Muscle of leg (tissue), 11 donors: ENCODE results near the gene TRIM47. TPM values are rescaled to one million over a fixed set of nuclear protein-coding genes. Genes with fewer than 3 reads are reported as not detected.

ENCODE experiments used
- DNase-seq: peaks from one replicate; pipeline ENCODE4 v3.0.0; 2013
- H3K27ac ChIP-seq: one replicate; pipeline ENCODE4 v1.5.1; 2013; ENCODE audit warnings: mild to moderate bottlenecking, low read length, control low read depth
- H3K27me3 ChIP-seq: one replicate; pipeline ENCODE4 v1.6.1; 2013; ENCODE audit warnings: low read length; ENCODE audit not compliant: control insufficient read depth, insufficient read depth
- H3K36me3 ChIP-seq: one replicate; pipeline ENCODE4 v1.6.1; 2013; ENCODE audit warnings: low read length; ENCODE audit not compliant: control insufficient read depth, insufficient read depth
- H3K4me1 ChIP-seq: one replicate; pipeline ENCODE4 v1.6.1; 2013; ENCODE audit warnings: low read length; ENCODE audit not compliant: control insufficient read depth, insufficient read depth
- H3K4me3 ChIP-seq: one replicate; pipeline ENCODE4 v1.5.1; 2013; ENCODE audit warnings: low read length, control low read depth
- H3K9me3 ChIP-seq: replicated peaks from 2 replicates; pipeline ENCODE4 v1.6.1; 2013; ENCODE audit warnings: low read depth, low read length; ENCODE audit not compliant: control insufficient read depth
- WGBS: methylation state at CpG from one replicate; pipeline ENCODE4 v1.1.5; 2013; ENCODE audit warnings: missing lambda C conversion rate; ENCODE audit not compliant: insufficient coverage; 5-methylcytosine and 5-hydroxymethylcytosine counted together
- polyA plus RNA-seq, 8 donors: library from polyadenylated mRNA; unstranded; fragments of 120-200 nt; gene quantifications; one replicate each; pipeline versions ENCODE4 v1.2.1 to v1.2.3, GENCODE V29; 2013; ENCODE audit warnings: inconsistent platforms in 1 of 8, low replicate concordance in 1 of 8; ENCODE audit not compliant: insufficient read length in 8 of 8, insufficient read depth in 1 of 8
- total RNA-seq: library from RNA; stranded (reverse); fragments of 120-200 nt; gene quantifications from one replicate; pipeline ENCODE4 v1.2.4, GENCODE V29; 2013

The TRIM47 gene
- total and polyA plus RNA-seq, 9 donors: 22.1 to 29.7 (median 25.5) TPM

DNA sequence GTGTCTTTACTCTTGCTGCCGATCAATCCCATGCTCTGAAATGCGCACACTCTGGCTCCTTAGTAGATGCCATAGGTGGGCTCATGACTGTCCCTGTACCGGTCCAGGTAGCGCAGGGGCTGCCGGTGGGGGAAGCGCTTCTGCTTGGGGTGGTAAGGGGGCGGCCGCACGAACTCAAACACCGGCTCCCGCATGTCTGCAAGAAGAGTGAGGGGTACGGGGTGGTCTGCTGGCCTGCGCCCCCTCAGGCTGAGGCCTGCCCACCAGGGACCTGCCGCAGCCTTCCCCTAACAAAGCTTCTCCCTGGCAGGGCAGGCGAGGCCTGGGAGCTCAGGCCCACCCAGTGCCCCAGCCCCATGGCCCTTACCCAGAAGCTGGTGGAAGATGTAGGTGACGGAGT lies 20.4 kb upstream of the TRIM47 start:
- WGBS: 93% methylated on average over 14 of the region's 16 CpGs
- Histone ChIP-seq H3K4me3 (no peak overlapping the region), H3K9me3 (no peaks in the 10 kb centered on the region), H3K27ac (no peak overlapping the region), H3K27me3 (no peaks in the 10 kb centered on the region), H3K4me1 (peaks cover 36% of the 10 kb centered on the region), H3K36me3 (peaks cover 53% of the 10 kb centered on the region)
- peak; percentile 5 for DNase-seq

- H3K27ac ChIP-seq: no peak overlapping the region
- 76% methylated on average over 7 of the region's 8 CpGs for WGBS
- H3K4me3 ChIP-seq: no peak overlapping the region
- peak; percentile 40 for DNase-seq
- H3K9me3 ChIP-seq: no peaks in the 10 kb centered on the region
- H3K36me3 ChIP-seq: peaks cover 50% of the 10 kb centered on the region
- no peaks in the 10 kb centered on the region for H3K27me3 ChIP-seq
- peaks cover 32% of the 10 kb centered on the region for H3K4me1 ChIP-seq
Measured at GRCh38 chr17:75898065-75898464, 19.7 kb upstream of the TRIM47 start.

DNA sequence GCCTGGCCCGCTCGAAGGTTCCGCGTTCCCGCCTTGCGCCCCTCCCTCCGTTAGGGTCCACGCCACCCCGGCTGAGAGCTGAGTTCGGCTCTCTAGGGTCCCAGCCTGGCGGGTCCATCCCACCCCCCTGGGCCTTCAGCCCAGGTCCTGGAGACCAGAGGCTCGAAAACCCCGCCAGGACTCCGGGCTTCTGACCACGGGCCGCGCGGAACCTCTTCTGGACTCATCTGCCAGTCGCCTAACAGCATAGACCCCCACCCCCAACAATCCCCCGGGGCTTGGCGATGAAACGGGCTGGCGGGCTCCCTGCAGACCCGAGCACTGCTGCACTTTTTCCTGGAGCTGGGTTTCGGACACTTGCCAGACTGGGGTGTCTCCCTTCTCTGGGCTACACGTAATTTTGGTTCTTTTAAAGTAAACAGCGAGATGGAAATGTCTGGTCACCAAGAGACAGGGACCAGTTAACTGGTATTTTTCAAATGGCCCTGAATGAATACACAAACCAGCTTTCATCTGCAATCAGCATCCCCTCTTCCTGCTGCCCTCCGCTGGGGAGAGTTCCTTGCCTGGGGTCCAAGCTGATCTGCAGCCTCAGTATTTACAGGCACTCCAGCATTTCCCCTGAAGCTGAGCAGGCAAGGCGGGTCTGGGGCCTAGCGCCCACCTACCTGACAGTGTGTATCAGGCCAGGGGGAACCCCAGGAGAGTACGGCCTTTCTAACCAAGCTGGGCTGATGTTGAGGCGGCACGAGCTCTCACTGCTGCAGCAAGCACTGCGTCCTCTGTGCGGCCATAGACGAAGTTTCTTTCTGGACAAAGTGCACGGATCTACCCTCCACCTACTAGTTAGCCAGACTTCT lies 19.0 kb upstream of the TRIM47 start:
- WGBS: 33% methylated on average over 24 of the region's 37 CpGs
- no peaks in the 10 kb centered on the region for H3K27me3 ChIP-seq
- peaks cover 50% of the 10 kb centered on the region for H3K36me3 ChIP-seq
- peak; percentile 72 for DNase-seq
- peaks cover 32% of the 10 kb centered on the region for H3K4me1 ChIP-seq
- H3K4me3 ChIP-seq: peak overlapping the region; percentile 38
- no peaks in the 10 kb centered on the region for H3K9me3 ChIP-seq
- peak overlapping the region; percentile 93 for H3K27ac ChIP-seq

DNA sequence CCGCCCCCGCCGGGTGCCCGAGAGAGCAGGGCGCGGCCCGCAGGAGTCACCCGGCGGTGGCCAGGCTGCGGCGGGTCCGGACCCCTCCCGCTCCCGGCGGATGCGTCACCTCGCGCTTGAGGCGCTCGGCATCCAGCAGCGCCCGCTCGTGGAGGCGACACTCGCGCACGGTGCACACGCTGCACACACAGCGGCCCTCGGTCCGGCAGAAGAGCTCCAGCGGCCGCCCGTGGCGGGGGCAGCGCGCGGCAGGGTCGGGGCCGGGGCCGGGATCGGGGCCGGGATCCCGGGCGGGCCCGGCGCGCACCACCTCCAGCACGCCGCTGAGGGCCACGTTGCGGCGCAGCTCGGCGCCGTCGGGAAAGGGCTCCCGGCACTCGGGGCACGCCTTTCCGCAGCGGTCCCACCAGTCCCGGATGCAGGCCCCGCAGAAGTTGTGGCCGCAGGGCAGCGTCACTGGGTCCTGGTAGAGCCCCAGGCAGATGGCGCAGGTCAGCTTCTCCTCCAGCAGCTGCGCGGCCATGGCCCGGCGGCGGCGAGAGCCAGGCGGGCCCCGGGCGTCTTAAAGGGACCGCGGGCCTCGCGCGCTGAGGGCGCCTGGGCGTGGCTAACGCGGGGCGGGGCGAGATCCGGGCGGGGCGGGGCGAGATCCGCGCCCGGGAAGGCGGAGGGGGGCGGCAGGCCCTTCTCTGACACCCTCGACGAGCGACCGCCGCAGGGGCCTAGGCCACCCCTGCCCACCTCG lies 18.2 kb upstream of the TRIM47 start, which contains the start of gene TRIM65:
Gene TRIM65 (minus strand): TSS at position 537 of the 745 bp plus-strand sequence. CDS start 14 bp downstream, at position 523.
- Histone ChIP-seq H3K27me3 (no peaks in the 10 kb centered on the region), H3K9me3 (no peaks in the 10 kb centered on the region), H3K36me3 (peaks cover 52% of the 10 kb centered on the region), H3K27ac (peak within 1 kb of the TSS; percentile 93), H3K4me3 (peak within 1 kb of the TSS; percentile 72), H3K4me1 (peaks cover 32% of the 10 kb centered on the region)
- peak; percentile 92 for DNase-seq
- under 1% methylated on average over 102 of the region's 102 CpGs for WGBS

DNA sequence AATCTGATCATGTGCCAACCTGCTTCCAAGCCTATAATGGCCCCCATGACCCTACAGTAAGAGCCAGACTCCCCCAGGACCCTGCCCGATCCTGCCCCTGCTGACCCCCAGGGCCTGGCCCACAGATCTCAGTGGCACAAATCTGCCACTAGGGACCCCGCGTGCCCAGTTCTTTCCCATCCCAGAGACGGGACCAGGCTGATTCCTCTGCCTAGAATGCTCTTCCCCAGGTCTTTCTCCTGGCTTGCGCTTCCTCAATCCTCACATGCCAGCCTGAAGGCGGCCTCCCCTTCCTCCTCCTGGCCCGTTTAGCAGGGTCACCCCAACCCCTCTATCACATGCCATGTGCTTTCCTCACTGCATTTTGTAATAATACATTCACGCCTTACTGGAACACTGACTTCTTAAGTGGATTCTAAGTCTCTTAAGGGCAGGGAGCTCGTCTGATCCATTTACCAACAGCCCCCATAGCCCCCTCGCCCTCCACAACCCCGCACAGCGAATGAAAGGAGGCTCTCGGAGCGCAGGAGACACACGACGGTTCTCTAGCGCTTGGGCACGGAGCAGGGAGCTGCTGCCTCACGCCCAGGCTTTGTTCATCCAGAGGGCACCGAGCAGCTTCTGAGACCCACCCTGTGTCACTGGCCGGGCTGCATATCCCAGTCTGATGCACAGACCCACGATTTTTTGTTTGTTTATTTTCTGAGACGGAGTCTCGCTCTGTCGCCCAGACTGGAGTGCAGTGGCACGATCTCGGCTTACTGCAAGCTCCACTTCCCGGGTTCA lies 17.2 kb upstream of the TRIM47 start:
- DNase-seq: peak; percentile 32
- H3K4me1 ChIP-seq: peaks cover 32% of the 10 kb centered on the region
- WGBS: 17% methylated on average over 22 of the region's 28 CpGs
- no peaks in the 10 kb centered on the region for H3K9me3 ChIP-seq
- H3K4me3 ChIP-seq: peak overlapping the region; percentile 72
- peaks cover 52% of the 10 kb centered on the region for H3K36me3 ChIP-seq
- H3K27me3 ChIP-seq: no peaks in the 10 kb centered on the region
- peak overlapping the region; percentile 90 for H3K27ac ChIP-seq

GRCh38 chr17:75894049-75894733 lies 15.8 kb upstream of the TRIM47 start:
- Histone ChIP-seq H3K9me3 (no peaks in the 10 kb centered on the region), H3K36me3 (peaks cover 47% of the 10 kb centered on the region), H3K27ac (peak overlapping the region; percentile 67), H3K27me3 (no peaks in the 10 kb centered on the region), H3K4me3 (no peak overlapping the region), H3K4me1 (peaks cover 32% of the 10 kb centered on the region)
- 52% methylated on average over 20 of the region's 22 CpGs for WGBS
- DNase-seq: peak; percentile 65

DNA sequence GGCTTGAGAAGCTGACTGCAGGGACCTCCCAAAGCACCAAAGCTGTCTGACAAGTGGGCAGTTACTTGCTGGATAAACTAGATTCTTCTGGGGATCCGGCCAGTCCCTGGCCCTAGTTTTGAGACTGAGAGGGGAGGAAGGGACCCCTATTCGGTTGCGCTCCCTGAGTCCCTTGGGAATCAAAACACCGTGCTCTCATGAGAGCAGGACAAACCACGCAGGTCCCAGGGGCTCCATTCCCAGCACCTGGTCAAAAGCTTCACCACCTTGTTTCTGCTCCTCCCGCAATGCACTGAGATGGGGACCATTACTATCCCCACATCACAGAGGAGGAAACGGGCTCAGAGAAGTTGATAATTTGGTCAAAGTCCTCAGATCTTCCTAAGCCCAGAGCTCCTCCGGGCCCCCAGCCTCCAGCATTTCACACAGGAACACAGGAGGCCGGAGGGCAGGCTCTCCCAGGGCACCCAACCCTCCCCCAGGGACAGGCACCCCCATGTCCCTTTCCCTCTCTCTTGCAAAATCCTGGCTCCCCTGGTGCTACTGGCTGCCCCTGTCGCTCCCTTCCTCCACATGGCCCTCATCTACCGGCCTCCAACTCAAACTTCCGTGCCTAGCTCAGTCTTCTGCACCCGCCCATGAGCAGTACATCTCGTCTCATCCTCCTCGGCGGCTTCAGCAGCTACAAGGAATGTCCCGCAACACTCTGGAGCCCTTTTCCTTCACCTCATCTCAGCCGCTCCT lies 15.1 kb upstream of the TRIM47 start:
- H3K9me3 ChIP-seq: no peaks in the 10 kb centered on the region
- H3K4me3 ChIP-seq: no peak overlapping the region
- peak; percentile 10 for DNase-seq
- 77% methylated on average over 12 of the region's 18 CpGs for WGBS
- no peak overlapping the region for H3K27ac ChIP-seq
- peaks cover 32% of the 10 kb centered on the region for H3K4me1 ChIP-seq
- H3K27me3 ChIP-seq: no peaks in the 10 kb centered on the region
- H3K36me3 ChIP-seq: peaks cover 41% of the 10 kb centered on the region

DNA sequence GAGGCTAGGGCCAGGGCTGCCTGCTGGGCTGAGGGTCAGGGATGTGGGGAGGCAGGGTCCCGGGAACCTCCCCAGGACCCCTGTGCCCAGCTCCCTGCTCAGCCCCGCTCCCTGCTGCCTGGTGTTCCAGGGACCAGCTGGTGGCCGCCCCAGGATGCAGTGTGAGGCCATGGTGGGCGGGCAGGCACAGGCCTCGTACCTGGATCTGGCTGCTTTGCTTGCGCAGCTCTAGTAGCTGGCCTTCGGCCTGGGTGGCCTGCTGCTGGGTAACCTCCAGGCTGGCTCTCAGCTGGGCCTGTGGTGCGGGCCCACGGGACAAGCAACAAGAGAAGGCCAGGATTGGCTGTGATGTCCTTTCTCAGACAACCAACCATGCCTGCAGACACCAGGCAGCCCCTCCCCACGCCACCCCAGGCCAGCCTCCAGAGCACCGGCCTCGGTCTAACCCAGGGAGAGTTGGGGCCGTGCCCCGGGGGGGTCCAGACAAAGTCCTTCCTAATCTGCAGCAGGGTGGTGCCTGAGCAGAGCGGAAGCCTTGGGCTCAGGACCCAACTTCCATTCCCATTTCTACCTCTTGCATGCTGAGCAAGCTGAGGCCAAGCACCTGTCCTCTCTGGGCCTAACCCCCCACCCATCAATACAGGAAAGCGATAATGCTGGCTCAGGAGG lies 14.3 kb upstream of the TRIM47 start:
- peaks cover 36% of the 10 kb centered on the region for H3K36me3 ChIP-seq
- 86% methylated on average over 15 of the region's 16 CpGs for WGBS
- no peaks in the 10 kb centered on the region for H3K27me3 ChIP-seq
- peaks cover 31% of the 10 kb centered on the region for H3K4me1 ChIP-seq
- no peak overlapping the region for H3K27ac ChIP-seq
- no peaks in the 10 kb centered on the region for H3K9me3 ChIP-seq
- H3K4me3 ChIP-seq: no peak overlapping the region
- peak; percentile 4 for DNase-seq
